Fibroblast of skin of left biceps (primary cell): Measurements from ENCODE around the gene CHST11.
A peak's percentile ranks its signal among the peaks of the same experiment; 100 is the strongest.

Experiments
- DNase-seq, 2 experiments: peaks; one replicate each; pipeline ENCODE4 v3.0.0-alpha.2; 2013; ENCODE audit warnings: low read depth in 2 of 2

CHST11 gene

DNA sequence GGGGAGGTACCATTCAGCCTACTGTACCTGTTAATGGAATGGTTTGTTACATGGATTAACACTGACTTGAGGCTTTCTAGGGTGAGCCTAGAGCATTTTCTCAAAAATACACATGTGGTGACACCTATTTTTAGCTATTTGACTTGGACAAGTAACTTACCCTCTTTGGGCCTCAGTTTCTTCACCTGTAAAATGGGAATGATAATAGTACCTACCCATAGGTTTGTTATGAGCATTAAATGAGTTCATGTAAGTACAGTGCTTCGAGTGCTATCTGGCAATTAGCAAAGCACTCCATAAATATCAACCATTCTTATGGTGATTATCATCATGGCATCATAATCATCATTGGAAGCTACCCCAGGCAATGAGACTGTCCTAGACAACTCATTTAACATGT is 216.5 kb downstream of the CHST11 start:
- DNase-seq = no peak

DNA sequence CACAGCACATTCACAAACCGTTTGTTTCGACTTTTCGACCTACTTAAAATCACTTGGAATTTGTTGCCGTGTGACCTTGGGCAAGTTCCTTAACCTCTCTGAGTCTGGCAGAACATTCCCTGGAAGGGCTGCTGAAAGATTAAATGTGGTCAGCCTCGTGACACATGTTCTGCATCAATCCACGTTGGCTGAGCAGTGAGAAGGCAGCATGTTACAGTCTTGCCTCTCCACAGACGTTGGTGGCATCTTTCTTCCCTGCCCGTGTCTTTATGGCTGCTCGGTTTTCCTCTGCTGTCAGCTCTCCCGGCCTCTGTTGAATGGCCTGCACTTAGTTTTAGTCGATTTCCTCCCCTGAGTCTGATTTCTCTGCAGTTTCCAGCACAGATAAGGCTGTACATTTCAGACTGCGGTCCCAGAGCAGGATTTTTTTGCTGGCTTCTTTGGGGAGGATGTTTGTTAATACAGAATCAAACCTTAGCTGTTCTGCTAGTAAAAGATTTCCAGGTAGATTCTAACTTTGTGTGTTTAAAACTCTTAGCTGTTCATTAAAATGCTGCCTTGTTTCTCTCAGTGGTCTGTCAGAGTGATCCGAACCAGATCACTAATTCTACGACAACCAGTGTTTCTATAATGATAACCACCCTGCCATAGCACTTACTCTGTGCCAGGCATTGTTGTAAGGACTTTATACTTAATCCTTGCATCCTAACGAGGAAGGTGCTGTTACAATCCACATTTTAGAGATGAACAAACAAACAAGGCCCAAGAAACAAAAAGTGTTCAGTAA is 217.1 kb downstream of the CHST11 start:
- no peak for DNase-seq

DNA sequence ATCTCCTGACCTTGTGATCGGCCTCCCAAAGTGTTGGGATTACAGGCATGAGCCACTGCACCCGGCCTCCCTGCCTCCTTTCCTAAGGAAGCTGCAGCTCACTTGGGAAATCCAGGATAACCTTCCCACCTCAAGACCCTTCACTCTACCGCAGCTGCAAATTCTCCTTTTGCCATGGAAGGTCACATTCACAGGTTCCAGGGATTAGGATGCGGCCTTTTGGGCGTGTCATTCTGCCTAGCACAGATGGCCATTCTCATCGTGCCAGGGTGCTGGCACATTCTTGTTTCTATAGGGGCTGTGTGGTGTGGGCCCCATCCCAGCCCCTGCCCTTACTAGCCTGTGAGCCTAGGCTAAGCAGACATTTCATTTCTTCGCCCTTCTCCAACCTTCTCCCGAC is 219.9 kb downstream of the CHST11 start:
- DNase-seq = no peak

DNA sequence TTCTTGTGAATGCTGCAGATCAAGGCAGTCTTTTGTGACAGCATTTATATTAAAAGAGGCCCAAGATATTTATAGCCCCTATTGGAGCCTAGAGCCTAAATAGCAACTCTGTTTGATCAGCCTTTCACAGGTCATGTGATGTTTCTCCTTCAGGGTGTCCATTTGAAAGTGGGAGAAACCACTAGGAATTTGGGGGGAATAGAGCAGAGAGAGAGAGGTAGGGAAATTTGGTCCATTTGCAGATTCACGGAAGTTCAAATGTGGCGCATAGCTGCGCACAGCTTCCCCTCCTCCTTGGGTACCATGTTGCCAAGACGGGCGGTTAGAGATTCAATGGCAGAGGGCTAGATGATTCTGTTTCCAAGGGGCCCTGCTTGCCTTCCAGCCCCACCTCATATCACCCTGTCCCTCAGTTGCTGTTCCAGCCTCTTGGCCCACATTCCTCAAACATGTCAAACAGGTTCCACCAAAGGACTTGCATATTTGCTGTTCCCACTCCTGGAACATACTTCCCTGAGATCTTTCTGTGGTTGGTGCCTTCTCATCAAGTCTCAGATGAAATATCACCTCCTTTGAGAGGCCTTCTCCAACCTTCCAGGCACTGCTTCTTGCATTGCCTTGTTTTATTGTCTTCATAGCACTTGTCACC is 220.8 kb downstream of the CHST11 start:
- no peak for DNase-seq

DNA sequence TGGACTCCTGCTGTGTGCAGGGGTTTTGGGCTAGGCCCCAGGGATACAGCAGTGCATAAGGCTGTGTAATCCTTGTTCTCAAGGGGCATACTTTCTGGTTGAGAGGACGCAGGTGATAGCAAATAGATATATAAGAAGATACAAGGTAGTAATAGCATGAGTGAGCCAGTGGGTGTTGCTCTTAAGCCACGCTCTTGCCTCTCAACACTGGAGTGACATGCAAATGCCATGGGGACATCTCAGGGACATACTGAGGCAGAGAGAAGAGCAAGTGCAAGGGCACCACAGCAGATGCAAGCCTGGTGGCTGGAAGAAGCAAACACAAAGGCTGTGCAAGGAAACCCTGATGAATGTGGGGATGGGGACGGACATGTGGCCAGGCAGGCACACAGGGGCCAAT is 223.3 kb downstream of the CHST11 start:
- no peak for DNase-seq

DNA sequence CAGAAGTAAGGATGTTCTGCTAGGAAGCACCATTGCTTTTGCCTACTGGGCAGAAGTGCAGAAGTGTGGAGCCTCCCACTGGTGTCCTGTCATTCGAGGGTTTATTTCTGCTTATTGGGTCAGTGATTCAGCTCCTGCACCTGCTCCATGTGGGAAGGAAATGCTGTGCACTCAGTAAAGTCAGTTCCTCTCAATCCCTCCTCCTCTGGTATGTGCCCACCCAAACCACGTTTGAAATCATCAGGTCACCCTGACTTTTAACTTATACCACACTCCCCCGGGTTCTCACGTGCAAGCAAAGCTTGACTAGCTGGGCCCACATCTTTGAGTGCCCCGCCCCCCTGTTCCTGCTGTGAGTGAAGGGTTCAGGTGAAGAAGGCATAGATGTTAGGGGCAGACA is 223.7 kb downstream of the CHST11 start:
- no peak for DNase-seq

DNA sequence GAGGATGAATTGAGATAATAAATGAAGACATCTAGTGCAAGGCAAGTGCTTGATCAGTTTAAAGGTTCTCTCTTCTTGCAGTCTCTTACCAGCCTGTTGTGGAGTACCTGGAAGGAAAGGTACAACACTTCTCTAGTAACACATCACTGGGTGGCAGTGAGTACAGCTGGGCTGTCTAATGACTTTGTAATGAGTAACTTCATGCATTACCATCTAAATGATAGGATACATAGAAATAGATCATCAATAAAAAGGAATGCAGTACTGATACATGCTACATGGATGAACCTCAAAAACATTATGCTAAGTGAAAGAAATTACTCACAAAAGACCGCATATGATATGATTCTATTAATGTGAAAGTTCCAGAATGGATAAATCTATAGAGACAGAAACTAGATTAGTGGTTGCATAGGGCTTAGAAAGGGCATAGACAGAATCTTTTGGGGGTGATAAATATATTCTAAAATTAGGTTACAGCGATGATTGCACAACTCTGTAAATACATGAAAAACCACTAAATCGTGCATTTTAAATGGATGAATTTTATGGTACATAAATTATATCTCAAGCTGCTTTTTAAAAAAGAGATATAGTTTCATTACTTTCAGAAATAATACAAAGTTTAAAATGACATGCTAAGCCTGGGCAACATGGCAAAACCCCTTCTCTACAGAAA is 224.4 kb downstream of the CHST11 start:
- no peak for DNase-seq

DNA sequence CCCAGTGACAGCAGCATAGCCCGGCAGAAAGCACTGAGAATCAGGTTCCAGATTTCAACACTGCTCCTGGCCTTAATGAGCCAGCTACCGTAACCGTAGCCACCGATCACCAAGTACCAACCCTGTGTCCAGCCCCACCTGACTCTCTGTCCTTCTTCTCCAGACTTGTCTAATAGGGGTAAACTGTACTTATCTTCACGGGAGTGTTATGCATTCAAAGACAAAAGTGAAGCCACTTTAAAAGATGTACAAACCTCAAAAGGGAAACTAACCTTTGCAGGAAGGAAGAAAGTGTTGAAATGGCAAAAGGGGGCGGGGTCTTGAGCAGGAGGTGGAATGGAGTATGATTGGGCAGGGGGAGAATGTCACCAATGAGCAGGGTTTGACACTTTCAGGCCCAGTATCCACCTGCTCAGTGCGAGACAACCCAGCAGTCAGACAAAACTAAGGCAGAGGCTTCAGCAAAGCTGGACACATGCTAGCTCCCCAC is 226.1 kb downstream of the CHST11 start:
- no peak for DNase-seq

DNA sequence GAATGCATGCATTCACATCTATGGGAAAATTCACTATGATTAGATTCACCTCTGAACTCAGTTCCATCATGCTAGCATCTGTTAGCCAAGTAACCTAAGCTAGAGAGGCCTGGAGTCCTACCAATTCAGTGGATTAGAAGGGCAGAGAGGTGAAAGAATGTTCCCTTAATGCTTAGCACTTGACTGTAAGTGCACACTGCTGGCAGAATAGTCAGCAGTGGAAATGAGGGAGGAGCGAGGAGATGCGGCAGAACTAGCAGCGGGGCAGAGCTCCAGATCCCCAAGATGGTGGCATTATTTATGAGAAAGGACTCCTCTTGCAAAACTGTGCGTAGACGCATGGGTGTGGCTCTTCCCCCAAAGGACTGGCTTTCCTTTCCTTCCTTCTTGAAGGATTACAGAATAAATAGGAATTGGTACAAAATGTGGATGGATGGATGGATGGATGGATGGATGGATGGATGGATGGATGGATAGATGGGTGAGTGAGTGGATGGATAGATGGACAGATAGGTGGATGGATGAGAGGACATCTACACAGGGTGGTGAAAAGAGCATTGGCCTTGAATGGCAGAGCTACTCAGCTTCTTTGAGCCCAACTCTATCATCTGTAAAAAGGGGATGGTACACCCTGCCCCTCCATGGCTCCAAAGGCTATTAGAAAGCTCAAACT is 227.2 kb downstream of the CHST11 start:
- DNase-seq = no peak

DNA sequence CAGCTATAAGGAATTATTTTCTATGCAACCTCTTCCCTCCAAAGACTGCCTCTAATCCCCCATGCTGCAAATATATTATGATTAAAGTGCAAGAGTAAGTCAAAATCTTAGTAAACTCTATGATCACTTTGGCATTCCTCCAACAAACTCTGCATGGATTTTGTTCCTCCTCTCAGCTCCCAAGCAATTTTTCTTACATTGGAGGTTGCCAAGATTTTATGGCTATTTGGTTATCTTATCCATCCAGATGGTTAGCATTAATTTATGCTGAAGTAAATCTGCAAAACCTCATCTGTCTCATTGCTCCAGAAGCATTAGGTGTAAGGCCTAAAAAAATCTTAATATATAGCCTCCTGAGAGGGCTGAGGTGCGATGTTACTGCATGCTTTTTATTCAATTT is 228.1 kb downstream of the CHST11 start:
- peak; percentile 86 to 88 for DNase-seq

DNA sequence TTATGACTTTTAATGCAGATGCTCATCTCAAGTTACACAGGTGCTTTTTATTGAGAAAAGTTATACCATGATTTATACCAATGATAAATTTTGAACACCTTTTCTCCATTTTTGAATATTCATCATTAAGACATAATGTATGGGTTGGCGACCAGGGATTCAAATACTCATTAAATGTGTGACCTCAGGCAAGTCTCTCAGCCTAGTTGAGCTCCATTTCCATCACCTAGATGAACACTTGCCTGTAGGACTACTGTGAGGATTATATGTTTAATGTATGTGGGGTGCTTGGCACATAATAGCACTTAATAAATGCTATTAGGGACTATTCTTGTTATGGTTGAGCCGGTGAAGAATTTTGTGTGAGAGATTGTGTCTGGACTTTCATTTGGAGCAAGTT is 228.6 kb downstream of the CHST11 start:
- no peak for DNase-seq

DNA sequence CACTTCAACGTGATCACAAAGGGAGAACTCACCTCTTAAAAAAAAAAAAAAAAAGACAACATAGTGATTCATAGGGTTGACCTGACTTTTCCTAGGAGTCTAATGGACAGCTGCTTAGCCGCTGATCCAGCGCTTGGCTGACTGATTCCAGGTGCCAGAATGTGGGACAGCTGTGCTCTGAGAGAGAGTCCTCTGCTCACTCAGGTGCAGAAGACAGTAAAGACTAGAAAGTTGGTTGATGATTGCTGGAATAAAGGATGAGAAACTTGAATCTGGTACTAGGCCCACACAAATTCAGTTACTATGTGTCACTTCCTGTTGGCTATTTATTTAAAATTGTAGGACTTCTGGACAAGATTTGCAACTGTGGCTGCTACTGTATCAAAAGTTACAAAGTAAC is 229.4 kb downstream of the CHST11 start:
- DNase-seq = no peak

DNA sequence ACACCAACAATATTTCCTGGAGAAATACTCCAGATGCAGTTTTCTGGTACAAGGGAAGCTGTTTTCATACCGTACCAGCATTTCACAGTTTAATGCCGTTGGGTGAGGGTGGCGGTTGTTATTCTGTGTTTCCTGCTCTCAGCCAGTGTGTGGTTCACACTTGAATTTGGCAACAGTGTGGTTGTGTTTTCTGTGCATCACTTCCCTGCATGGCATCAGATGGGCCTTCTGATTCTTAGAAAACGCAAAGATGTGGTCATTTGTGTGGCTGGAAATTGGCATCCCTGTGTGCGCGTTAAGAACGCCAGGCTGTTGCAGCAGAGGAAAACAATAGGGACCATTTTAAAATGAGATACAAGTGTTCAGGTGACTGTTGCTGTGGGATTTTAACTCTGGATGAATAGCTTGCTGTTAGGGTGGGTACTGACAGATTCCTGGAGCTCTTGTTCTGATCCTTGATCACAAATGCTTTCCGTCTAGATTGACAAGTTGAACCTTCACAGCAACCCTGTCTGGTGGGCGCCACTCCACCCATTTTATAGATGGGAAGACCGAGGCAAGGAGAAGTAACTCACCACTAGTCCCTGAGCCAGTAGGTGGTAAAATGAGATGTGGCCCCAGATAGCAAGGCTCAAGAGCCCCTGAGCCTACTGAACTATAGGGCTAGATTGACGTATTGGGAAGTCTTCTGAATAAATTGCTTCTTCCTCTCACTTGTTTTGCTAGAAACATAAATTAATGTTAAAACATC is 231.2 kb downstream of the CHST11 start:
- DNase-seq = no peak

DNA sequence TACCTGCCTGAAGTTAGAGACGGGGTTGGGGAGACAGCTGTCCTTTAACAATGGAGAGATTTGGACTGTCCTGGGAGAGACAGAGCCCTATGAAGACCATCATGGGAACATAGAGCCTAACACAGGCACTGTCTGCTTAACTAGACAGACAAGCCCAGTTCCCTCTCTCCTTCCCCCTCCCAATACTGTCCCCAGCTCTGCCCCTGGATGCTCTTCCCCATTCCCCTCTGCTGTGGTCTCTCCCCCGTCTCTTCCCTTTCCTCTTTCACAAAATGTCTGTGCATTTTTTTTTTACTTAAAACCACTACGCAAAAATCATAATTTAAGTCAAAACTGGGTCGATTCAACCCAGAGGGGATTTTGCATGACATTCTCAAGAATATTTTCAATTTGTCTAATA is 232.9 kb downstream of the CHST11 start:
- DNase-seq = no peak

DNA sequence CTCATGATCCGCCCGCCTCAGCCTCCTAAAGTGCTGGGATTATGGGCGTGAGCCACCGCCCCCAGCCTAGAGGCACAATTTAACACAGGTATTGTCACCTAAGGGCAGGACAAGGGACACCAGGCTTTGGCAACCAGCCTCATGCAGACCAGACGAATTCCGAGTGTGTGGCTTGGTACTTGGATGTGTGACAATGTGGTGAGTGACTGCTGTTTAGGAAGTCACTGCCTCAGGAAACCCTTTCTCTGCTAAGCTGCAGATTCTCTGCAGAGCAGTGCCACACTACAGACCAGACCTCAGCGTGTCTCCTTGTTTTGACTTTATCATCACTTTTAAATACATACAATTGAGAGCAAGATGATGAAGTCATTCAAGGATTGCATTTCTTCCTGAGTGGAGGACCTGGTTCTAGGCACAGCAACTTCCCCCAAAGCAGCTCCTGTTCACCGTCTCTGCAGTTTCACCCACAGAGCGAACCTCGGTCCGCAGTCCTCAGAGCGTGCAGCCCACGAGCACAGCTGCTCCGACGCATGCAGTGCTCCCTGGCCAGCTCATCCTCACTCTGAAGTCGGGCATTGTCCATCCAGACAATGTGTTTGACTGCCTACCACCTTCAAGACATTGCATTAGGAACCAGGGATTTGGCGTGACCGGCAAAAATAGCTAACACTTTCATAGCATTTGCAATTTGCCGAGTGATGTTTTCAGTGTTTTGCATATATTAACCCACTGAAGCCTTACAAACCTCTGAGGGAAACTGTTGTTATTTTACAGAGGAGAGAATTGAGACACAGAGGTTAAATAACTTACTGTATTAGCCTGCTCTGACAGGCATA is 235.2 kb downstream of the CHST11 start:
- DNase-seq = no peak

DNA sequence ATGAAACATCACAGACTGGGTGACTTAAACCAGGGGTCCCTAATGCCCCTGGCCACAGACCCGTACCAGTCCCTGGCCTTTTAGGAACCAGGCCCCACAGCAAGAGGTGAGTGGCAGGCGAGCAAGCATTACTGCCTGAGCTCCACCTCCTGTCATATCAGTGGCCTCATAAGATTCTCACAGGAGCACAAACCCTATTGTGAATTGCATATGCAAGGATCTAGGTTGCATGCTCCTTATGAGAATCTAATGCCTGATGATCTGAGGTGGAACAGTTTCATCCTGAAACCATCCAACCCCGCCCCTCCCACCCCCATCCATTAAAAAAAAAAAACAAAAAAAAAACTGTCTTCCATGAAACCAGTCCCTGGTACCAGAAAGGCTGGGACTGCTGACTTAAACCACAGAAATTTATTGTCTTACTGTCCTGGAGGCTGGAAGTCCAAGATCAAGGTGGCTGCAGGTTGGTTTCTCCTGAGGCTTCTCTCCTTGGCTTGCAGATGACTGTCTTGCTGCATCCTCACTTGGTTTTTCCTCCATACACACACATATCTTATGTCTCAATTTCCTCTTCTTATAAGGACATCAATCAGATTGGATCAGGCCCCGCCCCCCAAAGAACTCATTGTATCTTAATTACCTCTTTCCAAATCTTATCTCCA is 235.9 kb downstream of the CHST11 start:
- no peak for DNase-seq

DNA sequence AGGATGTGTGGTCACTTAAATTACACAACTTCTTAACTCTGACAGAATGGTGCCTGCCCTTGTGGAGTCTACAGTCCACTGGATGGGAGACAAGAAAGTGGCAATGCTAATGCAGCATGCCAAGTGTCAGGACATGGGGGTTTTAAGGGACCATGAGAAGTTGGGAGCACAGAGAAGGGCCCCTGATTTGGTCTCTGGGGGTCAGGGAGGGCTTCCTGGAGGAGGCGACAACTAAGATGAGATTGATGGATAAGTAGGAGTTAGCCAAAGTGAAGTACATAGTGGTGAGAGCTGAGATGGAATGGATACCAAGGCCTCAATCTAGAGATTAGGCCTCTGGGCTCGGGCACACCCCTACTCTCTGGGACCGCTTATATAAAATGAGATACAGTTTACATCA is 236.7 kb downstream of the CHST11 start:
- DNase-seq = no peak

DNA sequence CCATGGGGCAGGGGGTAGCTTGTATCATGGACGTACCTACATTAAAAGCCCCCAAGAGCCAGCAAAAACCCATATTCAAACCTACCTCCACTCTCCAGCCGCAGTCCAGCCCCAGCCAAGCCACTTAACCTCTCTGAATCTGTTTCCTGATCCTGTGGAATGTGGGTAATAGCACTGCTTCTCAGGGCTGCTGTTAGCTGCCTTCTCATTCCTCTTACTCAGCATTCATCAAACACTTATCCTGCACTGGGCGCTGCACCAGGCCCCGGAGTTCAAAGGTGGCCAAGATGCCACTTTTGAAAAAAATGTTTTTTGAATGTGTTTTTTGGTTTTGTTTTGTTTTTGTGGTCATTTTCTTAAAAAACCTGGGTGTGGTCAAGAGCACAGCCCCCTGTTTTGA is 237.4 kb downstream of the CHST11 start:
- no peak for DNase-seq

DNA sequence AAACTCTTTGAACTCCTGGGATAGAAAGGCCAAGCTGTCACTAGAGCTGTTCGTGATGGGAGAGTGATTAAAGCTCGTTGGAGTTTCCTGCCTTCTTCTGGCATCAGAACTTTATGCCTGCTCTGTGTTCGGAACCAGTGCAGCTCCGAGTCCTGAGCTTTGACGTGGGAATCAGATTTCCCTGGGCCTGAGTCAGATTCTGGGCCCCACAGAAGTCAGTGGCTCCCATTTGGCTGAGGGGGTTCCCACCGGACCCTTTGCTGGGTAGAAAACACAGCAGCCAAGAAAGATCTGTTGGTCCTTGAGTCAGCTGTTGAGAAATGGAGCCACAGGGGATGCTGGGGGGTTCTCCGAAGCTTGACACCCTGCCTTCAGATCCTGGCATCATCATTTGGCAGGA is 238.0 kb downstream of the CHST11 start:
- no peak for DNase-seq
